Stimulated activated naive CD8-positive, alpha-beta T cell treated with anti-CD3 and anti-CD28 coated beads, Interleukin-15, Interleukin-2, amounts not matched to agents 100 U/mL and 50 U/mL, for 24 hours (primary cell): ENCODE measurements around the gene PRPSAP1.
"Not testable (repeated sequence)": the region's sequence is repeated elsewhere in the genome, so short reads cannot be mapped to it uniquely, and the experiment has no call there.

Source experiments
- ATAC-seq: fragments of 150-1000 bp; cut with Tn5 transposase; one replicate; pipeline ENCODE4 v1.10.0; 2021
- DNase-seq: peaks from one replicate; pipeline ENCODE4 v3.0.0; 2021

PRPSAP1 gene

DNA sequence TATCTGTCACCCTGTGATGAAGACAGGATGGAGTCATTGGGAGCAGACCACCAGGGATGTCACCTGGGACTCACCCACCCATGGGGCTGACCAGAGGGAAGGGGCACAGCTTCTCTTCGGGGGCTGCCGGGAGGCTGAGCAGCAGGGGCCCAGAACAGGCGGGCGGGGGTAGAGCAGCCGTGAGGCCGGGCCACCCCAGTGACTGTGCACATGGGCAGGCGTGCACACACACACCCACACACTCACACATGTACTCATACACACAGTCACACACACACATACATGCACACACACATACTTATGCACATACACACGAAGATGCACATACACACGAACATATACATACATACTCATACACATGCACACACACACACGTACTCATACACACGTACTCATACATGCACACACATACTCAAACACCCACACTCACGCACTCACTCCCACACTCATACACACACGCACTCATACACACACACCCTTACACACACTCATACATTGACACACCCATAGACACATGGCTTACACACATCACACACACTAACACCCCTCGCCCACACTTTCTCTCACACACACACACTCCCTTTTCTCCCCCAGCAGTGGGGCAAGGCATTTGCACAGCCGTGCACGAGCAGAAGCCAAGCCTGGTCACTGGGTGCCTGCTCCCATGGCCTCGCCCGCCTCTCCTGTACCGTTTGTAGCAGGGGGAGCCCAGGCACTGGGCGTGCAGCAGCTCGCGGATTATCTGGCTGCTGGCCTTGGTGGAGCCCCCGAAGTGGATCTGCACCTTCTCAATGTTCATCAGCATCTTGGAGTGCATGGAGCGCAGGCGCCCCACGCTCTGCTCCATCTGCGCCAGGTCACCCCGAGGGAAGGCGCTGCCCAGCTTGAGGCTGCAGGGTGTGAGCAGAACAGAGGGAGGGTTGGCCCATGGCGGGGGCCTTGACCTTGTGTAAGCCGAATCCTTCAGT is 76.1 kb downstream of the PRPSAP1 start:
- DNase-seq: no peak

DNA sequence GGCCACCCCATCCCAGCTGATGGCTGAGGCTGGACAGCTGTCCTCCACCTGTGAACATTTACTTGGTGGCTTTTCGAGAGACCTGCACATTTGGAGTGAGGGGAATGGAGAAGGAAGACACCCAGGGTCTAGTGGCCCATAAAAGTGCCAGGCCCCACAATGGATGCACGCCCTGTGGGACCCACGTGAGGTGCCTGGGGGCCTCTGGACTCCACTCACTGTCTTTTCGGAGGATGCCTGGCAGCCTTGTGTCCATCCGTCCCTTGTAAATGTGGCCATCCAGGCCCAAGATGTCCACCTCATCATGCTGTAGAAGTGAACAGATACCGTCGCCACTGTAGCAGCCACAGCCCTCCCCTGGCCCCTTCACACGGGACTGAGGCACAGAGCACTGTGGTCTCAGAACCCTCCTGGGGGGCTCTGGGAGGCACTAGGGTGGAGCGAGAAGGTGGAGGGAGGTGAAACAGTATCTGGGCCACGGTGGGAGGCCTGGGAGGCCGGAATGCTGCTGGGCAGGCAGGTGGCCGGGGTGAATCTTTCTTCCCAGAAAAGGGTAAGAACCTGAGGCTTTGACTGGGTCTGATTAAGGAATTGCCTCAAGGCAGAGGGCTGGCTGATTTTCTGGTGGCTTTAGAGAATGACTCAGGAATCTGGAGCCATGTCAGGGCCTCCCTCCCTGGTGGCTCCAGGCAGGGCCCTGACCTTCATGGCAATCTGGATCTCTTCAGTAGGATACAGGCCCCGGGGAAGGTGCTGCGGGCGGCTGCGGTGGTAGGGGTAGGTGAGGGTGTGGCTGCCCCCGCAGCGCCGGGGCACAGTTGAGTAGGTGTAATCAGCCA is 77.0 kb downstream of the PRPSAP1 start:
- no peak for ATAC-seq
- no peak for DNase-seq

More for the DNA sequence above, 76.1 kb downstream of the PRPSAP1 start:
- no peak for ATAC-seq

DNA sequence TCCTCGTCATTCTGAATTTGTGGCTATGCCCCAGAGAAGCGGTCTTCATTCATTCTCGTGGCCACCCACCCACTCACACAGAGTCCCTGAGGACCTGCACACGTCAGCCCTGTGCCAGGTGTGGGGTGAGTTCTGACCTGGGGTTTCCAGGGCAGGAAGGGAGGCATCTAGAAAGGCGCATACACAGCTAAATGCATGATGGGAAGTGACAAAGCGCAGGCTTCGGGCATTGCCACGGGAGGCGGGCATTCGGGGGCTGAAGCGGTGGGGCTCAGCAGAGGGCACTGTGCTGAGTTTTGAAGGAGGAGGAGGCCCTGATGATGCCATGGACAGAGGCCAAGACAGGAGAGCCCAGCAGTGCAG is 77.7 kb downstream of the PRPSAP1 start:
- ATAC-seq (no peak), DNase-seq (peak; percentile 39)

DNA sequence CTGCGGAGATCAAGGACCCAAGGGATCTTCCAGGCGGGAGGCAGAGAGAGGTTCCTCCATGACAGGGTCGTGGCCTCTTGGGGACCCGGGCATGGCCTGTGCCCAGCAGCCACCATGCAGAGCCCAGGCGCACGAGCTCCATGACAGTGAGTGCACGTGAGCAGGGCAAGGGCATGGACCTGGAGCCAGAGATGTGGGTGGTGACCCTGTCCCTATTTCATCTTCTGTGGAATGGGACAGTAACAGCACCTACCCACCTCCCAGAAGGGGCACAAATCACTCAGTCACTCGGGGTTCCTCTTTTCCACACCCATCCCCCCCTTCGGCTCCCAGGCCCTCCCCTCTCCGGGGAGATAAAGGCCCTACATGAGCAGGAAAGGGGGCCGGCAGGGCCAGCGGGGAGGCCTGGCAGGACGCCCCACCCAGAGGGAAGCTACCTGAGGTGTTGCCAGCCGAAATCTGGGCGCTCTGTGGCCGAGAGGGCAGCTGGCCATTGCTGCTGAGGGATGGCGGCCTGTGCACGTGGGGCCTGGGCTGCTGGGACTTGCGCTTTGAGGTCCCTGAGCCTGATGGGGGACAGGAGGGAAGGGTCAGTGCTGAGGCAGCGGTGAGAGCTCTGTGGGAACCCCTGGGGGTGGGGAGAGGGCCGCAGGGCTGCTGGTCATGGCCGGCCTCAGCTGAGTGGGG is 78.2 kb downstream of the PRPSAP1 start:
- ATAC-seq (no peak), DNase-seq (no peak)

DNA sequence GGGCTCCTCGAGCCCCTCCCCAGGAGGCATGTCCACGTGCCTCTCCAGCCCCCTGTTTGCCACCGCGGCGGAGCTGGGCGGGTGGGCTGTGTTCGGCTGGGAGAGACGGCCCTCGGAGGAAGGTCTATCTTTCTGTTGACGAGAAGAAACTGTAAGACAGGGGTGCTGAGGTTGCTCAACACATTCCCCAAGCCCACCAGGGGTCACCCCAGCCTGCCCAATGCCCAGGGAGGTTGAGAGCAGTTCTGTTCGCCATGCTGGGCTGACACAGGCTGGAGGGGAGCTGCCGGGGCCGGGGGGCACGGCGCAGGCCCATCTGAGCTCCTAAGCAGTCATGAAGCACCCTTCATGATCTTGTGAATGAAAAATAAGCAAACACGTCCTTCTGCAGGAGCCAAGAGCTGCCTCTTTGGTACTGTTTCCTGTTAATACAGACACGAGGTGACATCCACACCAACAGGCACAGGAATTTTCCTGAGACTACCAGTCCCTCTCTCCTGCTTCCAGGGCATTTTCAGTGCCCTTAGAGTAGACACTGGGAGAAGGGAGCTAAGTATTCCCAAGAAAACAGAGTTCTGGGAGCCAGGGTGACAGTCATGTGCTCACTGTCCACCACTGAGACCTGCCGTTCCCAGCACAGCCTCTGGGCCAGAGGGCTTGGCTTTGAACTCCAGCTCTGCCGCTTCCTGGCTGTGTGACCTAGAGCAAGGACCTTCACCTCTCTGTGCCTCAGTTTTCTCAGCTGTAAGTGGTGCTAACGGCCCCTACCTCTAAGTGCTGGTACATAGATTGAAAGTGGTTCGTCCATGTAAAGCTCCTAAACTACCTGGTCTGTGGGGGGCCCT is 79.4 kb downstream of the PRPSAP1 start:
- no peak for ATAC-seq
- DNase-seq: peak; percentile 17

DNA sequence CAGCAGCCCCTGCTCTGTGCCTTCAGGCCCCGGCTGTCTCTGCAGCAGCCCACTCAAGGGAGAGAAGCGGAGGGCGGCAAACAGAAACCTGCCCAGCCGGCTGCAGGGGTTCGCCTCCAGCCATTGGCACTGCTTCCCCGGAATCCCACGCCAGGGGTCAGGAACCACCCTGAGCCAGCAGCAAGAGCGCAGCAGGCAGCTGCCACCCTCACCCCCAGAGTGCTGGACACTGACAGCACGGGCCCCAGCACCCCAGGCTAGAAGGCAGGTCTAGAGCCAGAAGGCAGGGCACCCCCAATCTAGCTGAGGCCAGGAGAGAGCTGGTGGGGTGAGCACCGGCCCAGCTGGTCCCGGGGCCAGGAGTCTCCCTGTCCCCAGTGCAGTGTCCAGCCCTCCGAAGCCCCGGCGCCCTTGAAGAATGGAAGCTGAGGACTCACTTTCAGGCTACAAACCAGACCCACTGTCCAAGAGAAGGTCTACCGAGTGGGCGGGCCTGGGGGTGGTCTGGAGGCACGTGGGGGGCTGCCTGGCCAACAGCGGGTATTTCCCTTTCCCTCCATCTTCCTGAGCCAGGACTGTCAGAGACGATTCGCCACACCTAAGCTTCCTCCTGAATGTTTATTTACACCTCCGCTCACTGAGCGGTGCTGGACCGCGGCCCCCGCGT is 80.1 kb downstream of the PRPSAP1 start:
- no peak for ATAC-seq
- DNase-seq: peak; percentile 25

DNA sequence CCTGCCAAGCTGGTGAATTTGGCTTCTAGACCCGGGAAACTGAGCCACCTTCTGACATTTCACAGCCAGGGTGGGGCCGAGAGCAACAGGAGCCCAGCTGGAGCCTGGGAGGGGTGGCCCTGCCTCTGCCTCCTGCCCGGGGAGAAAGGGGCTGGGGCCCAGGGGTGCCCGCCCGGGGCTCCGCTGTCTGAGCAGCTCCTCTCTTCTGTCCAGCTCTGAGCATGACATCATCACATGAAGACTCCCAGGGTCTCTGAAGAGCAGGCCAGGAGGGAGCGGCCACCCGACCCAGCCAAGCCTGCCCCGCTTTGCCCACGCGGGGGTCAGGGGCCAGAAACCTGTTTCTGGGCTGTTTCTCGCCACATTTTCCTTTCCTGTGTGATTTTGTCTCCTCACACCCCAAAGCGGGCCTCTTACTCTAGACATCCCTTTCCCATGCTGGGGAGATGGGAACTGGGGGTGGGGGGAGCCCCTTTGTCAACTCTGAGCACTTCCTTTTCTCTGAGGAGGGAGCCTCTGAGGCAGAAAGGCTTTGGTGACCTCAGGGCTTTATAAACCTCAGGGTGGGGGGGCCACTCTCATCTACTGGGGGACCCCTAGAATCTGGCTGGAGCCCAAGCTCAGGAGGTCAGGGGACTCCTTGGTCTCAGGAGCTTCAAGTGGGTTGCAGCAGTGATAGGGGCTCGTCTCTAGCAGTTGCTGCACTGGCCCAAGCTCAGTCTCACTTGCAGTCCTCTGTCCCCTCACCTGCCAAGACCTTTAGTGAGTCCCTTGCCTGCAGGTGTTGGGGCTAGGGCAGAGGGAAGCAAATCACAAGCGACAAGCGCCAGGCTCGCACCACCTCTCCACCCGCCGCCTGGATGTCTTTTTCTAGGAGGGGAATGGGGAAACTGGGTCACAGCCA is 80.9 kb downstream of the PRPSAP1 start:
- ATAC-seq (peak; percentile 45), DNase-seq (peak; percentile 82)

DNA sequence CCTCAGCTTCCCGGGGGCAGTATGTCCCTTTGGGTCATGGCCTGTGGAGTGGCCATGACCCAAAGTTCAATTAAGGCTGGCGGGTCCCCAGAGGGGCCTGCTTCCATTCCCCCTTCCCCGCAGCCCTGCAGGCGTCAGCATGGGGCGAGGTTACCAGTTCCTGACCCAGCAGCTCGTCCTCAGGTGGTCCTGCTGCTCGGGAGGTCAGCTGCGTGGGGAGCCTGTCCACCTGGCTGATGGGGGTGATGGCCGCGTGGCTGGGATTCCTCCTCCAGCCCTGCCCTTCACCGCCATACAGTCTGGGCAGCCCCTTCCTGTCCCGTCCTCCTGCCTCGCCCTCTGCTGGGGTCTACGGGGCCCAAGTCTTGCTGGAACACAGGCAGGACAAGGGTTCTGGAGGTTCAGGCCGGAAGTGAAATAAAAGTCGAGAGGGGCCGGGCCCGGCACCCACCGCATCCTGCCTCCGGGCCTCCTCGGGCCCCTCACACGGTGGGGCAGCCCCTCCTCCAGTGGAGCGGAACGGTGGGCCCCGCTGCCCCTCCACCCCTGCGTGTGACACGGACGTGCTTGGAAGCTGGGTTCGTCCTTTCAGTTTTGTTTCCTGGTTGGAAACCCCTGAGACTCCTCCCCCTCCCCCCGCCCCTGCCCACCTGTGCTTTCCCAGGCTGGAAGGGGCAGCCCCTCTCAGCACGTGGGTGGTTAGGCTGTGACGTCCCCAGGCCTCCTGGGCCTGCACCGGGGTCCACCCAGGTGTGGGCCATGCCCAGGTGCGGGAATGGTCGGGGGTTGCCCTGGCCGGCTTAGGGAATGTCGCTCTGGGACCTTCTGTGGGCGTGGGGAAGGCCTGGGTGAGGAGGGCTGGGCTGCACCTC is 81.8 kb downstream of the PRPSAP1 start:
- ATAC-seq: peak; percentile 67
- peak; percentile 95 for DNase-seq

DNA sequence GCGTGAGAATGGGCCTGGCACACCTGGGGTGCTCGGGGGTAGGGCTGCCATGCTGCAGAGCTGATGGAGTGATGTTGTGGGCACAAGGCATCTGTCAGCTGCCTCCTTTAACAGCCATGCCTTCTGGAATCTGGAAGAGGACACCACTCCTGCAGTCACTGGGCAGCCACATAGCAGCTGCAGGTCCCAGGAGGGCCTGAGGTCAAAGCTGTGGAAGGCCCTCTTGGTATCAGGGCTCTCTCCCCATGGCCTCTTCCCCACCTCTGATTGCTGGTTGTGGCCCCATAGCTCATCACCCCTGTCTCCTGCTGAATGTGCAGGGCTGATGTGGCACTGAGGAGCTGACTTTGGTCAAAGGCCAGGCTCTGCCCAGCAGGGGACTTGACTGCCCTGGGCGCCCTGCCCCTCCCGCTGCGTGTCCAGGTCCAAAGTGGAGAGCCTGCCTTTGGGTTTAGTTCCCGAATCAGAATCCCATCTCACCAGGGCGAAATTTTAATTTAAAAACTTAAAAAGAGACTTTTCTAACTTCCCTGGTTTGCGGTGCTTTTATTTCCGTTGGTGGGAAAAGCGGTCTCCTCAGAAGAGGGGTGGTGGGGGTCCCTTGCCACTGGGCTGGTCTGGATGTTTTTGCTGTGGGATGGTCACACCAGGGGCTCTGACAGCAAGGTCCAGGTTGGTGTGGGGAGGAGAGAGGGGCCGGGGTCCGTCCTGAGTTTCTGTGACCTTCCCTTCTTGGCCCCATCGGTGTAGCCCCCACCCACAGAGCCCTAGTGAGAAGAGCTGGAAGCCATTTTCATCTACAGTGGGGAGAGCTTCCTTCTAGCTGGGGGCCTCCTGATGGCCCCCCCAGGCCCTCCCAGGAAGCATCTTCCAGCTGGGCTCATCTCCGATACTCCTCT is 82.7 kb downstream of the PRPSAP1 start:
- no peak for ATAC-seq
- DNase-seq: peak; percentile 51

DNA sequence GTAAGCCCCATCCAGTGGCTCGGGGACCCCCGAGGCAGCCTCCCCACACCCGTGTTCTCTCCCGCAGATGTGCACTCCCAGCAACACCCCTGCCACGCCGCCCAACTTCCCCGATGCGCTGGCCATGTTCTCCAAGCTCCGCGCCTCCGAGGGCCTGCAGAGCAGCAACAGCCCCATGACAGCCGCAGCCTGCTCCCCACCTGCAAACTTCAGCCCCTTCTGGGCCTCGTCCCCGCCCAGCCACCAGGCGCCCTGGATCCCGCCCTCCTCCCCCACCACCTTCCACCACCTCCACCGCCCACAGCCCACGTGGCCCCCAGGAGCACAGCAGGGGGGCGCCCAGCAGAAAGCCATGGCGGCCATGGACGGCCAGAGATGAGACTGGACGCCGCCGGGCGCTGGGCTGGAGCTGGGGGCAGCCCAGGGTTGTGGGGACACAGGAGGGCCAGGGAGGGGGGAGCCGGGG is 83.6 kb downstream of the PRPSAP1 start:
- DNase-seq: peak; percentile 78
- no peak for ATAC-seq

DNA sequence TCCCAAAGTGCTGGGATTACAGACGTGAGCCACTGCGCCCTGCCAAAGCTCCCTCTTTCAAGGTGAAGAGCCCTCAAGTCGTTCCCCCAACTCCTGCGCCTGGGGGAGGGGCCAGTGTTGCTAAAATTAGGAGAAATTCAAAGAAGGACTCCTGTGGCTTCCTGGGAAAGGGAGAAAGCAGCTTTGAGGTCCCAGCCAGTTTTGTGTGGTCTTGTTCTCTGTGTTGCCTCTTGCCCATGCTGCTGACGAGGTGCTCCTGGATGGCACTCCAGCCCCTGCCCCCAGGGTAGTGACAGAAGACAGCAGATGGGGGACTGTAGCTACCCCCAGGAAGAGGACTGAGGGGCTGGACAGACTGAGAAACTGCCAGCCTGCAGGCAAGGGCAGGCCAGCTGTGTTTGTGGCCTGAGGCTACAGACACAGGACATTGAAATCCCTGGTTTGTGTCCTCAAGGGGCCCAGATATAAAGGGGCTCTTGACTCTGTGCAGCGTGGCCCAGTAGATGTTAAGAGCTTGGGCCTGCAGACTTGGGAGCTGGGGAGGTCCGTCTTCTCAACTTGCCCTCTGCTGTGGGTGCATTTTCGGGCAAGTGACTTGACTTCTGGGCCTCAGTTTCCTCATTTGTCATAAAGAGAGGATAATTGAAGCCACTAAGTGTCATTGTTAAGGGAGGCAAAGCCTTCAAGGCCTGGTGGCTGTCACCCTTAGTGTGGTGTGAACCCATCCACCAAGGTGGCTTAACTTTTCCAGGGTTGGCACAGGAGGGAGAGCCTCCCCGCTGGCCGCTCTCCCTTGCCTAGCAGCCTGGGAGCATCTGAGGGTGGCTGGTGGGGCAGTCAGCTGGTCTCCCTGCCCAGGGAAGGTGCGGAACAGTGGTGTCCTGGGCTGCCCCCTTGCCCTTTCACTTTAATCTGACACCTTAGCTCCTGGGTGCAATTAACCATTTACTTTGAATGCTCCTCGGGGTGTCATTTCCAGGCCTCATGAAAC is 84.4 kb downstream of the PRPSAP1 start:
- DNase-seq: peak; percentile 43
- ATAC-seq: no peak

DNA sequence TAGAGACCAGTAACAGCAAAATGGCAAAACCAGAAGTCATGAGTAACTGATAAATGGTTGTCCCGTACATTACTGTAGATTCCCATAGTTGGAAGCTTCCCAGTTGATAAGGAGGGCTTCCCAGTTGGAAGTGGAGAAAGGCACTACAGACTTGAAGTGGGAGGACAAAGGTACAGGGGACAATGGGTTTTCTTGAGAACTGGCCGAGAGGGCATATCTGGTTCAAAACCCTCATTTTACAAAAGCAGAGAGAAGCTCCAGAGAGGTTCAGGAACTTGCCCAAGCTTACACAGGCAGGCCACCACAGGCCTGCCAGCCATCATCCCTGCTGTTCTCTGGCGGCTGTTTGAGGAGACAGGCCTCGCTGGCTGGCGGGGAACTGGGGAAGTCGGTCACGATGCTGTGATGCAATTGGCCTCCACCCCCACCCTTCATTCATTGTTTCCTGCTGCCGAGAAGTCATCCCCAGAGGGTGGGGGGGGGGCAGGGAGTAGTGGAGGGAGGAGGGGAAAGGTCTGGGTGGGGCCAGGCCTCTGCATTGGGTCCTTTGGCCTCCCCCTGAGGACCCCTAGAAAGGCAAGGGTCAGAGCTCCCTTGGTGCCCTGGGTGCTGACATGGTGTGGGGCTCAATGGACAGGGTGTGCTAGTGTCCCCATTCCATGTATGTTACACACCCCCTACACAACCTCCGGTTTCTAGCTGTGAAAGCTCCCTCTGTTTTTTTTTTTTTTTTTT is 85.5 kb downstream of the PRPSAP1 start:
- DNase-seq (peak; percentile 86), ATAC-seq (peak; percentile 2)

DNA sequence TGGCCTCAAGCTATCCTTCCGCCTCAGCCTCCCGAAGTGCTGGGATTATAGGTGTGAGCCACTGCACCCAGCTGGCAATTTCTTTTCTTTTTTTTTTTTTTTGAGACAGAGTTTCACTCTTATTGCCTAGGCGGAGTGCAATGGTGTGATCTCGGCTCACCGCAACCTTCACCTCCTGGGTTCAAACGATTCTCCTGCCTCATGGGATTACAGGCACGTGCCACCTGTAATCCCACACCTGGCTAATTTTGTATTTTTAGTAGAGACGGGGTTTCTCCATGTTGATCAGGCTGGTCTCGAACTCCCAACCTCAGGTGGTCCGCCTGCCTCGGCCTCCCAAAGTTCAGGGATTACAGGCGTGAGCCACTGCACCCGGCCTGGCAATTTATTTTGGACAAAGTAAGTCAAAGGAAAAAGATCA is 86.1 kb downstream of the PRPSAP1 start:
- DNase-seq: peak; percentile 38
- not testable (repeated sequence) for ATAC-seq

DNA sequence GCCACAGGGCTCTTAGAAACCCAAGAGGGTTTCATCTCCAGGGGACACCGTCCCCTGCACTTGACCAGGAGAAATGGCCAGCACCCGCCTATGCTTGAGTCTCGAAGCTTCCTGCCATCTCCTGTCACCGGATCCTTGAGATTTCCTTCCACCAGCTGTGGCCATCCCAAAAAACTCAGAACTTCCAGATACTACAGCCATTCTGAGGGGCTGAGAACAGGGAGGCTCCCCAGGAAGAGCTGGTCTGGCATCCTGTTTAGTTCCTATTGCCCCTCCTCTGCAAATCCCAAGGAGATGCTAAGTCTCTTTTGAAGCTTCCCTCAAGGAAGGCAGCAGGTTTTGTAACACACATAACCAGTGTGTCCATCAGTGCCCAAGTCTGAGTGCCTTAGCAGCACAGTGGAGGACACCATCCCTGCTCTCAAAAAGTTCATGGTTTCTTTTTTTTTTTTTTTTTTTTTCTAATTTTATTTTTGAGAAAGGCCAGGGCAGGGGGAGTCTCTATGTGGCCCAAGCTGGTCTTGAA is 86.6 kb downstream of the PRPSAP1 start:
- peak; percentile 17 for DNase-seq
- ATAC-seq: no peak

DNA sequence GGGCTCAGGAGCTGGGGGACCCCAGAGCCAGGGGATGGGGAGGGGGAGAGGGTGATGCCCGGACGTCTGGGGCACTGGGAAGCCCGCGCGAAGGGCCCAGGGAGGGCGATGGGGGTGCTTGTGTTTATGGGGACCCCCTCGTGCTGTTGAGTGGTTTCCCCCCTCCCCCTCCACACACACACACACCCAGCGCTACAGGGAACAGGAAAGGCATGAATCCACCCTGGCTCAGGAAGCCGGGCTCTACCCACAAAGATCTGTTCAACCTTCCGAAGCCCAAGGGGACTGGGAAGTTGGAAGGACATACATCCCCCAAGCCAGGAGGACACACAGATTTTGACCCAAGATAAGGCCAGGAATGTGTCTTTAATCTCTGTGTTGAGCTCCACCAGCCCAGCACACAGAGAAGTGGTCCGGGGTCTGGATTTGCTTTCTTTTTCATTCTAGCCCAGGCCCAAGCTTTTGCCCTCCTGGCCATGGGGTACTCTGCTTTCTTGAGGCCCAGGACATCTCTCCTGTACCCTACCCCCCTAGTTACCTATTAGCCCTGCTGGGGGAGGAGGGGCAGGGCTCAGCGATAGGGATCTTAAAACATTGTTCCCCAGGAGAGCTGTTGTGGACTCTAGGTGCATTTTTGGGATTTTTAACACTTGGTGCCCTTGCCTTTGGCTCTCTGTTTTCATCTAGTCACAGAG is 87.3 kb downstream of the PRPSAP1 start:
- DNase-seq (peak; percentile 38), ATAC-seq (no peak)
